ENCODE measurements around the gene COL15A1.

The COL15A1 gene

DNA sequence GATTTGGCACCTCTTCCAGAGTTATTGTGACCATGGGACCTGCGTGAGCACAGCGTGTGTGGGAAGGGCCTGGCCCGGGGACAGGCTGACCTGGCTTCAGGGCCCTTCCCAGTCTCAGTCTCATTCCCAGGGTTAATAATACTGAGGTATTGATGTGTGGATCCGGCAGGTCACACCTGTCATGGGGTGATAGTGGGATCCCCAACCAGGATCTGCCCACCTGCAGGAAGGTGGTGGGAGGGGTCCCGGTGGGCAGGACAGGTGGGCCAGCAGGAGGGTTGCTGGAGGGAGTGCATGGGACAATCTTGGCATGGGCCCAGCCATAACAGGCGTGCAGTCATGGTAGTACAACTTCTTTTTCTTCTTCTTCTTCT lies 55.4 kb downstream of the COL15A1 start:
- TF ChIP-seq, protein P1, sequence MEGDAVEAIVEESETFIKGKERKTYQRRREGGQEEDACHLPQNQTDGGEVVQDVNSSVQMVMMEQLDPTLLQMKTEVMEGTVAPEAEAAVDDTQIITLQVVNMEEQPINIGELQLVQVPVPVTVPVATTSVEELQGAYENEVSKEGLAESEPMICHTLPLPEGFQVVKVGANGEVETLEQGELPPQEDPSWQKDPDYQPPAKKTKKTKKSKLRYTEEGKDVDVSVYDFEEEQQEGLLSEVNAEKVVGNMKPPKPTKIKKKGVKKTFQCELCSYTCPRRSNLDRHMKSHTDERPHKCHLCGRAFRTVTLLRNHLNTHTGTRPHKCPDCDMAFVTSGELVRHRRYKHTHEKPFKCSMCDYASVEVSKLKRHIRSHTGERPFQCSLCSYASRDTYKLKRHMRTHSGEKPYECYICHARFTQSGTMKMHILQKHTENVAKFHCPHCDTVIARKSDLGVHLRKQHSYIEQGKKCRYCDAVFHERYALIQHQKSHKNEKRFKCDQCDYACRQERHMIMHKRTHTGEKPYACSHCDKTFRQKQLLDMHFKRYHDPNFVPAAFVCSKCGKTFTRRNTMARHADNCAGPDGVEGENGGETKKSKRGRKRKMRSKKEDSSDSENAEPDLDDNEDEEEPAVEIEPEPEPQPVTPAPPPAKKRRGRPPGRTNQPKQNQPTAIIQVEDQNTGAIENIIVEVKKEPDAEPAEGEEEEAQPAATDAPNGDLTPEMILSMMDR (IDR thresholded peaks at IDR 0.05; ENCODE audit: low read depth, low read length, missing control alignments): no peak
- no peak for DNase-seq (ENCODE audit: extremely low read depth, low read depth)
- H3K4me3 ChIP-seq (replicated peaks; ENCODE audit: low read depth, low read length): no peak overlapping the region

DNA sequence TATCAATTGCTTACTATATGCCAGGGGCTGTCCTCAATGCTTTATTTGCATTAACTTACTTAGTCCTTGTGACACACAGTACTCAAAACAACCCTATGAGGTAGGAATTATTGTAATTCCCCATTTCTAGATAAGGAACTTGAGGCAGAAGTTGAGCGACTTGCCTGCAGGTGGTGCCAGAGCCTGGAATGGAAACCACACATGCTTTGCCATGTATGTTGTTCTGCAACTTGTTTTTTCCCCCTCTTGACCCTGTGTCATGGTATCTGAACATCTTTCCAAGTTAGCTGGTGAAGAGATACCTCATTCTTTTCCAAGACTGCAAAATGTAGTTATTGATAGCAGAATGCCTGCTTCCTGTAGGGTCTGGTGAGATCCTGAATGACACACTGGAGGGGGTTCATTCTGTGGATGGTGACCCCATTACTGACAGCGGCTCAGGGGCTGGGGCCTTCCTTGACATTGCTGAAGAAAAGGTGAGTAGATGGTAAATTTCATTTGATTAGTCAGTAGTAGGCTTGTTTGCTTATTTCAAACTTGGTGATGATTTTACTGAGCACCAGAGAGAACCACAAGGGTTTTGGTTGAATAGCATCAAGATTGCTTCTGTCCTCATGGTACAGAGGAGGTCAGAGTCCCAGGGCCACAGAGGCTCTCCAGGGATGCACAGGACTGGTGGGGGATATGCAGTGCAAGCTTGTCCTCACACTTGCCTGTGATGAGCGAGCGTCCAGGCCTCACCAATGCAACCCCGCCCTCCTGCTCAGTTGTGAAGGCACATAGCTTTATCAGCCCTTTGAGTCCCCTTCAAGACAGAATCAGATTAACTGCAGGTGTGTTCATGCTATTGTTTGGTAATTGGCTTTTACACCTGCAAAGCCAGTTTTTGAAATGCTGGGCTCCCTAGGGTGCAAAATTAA lies 57.0 kb downstream of the COL15A1 start:
- TF ChIP-seq, protein P1 (IDR thresholded peaks at IDR 0.05; ENCODE audit: low read depth, low read length, missing control alignments): peak; percentile 74
- DNase-seq (ENCODE audit: extremely low read depth, low read depth): peak; percentile 51
- no peak overlapping the region for H3K4me3 ChIP-seq (replicated peaks; ENCODE audit: low read depth, low read length)

DNA sequence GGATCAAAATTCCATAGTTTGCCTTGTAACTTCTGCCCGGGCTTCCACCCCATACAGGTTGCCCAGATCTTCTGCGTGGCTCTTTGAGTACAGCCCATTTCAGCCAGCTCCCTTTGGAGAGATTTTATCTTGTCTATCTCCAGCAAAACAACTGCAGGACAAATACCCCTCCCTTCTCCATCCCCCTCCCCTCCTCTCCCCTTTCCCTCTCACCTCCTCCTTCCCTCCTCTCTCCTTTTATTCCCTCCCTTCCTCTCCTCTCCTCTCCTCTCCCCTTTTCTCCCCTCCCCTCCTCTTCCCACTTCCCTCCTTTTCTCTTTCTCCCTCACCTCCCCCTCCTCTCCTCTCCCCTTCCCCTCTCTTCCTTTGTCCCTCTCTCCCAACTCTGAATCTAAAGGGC lies 58.2 kb downstream of the COL15A1 start:
- no peak overlapping the region for H3K4me3 ChIP-seq (replicated peaks; ENCODE audit: low read depth, low read length)
- no peak for DNase-seq (ENCODE audit: extremely low read depth, low read depth)
- TF ChIP-seq, protein P1 (IDR thresholded peaks at IDR 0.05; ENCODE audit: low read depth, low read length, missing control alignments): no peak

DNA sequence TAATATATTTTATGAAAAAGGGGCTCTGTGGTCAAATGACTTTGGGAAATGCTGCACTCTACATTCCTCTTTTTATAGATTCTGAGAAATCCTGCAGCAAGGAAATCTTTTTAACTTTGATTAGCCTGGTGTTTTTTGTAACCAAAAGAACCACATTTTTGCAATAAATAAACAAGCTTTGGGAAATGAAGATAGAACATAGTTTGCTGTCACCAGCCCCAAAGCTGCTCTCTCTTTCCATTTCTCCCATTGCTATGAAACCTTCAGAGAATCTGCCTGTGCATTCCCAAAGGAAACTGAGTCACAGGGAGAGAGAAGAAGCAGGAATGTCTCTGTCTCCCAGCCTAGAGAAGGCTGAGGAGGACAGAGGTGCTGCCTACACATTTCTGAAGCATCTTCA lies 59.0 kb downstream of the COL15A1 start:
- no peak overlapping the region for H3K4me3 ChIP-seq (replicated peaks; ENCODE audit: low read depth, low read length)
- DNase-seq (ENCODE audit: extremely low read depth, low read depth): no peak
- TF ChIP-seq, protein P1 (IDR thresholded peaks at IDR 0.05; ENCODE audit: low read depth, low read length, missing control alignments): no peak

DNA sequence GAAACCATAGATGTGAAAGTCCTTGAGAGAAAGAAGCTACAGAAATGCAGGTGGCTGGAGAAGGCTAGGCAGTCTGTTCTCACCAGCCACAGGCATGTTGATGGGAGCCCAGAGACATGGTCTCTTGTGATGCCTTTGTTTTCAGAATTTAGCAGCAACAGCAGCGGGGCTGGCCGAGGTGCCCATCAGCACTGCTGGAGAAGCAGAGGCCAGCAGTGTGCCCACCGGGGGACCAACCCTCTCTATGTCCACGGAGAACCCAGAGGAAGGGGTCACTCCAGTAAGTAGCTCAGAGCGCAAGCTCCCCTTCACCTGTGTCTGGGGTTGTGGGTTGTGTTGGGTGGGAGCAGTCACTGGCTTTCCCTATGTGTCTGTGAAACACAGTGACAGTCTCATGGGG lies 59.6 kb downstream of the COL15A1 start:
- DNase-seq (ENCODE audit: extremely low read depth, low read depth): no peak
- H3K4me3 ChIP-seq (replicated peaks; ENCODE audit: low read depth, low read length): no peak overlapping the region
- TF ChIP-seq, protein P1 (IDR thresholded peaks at IDR 0.05; ENCODE audit: low read depth, low read length, missing control alignments): no peak

DNA sequence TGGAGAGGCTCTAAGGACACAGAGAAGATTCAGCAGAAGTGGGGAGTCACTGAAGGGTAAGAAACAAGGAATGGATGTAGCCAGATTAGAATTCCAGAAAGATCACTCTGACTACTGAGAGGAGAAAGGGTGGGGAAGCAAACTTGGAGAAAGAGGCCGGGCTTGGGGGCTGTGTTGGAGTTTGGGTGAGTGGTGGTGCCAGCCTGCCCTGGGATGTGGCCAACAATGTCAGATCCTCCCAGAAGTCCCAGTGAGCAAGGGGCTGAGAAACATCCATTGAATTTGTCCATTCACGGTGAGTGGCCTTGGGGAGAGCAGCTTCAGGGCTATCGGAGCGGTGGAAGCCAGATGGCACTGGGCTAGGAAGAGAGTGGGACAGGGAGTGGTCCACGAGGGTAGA lies 60.4 kb downstream of the COL15A1 start:
- H3K4me3 ChIP-seq (replicated peaks; ENCODE audit: low read depth, low read length): no peak overlapping the region
- DNase-seq (ENCODE audit: extremely low read depth, low read depth): no peak
- TF ChIP-seq, protein P1 (IDR thresholded peaks at IDR 0.05; ENCODE audit: low read depth, low read length, missing control alignments): no peak
